Stomach smooth muscle (tissue), 2 donors: ENCODE data around the gene XPNPEP1.

Experiments
- H3K27ac ChIP-seq: one replicate; pipeline ENCODE4 v1.7.0; 2013; ENCODE audit warnings: mild to moderate bottlenecking, low read length, inconsistent platforms
- H3K27me3 ChIP-seq, 2 donors: one replicate each; pipeline ENCODE4 v1.7.0; 2013; ENCODE audit warnings: low read length in 2 of 2; ENCODE audit not compliant: insufficient read depth in 2 of 2, control insufficient read depth in 1 of 2
- H3K36me3 ChIP-seq, 2 donors: one replicate each; pipeline ENCODE4 v1.7.0; 2013; ENCODE audit warnings: low read length in 2 of 2; ENCODE audit not compliant: control insufficient read depth in 2 of 2, insufficient read depth in 2 of 2
- H3K4me1 ChIP-seq: one replicate; pipeline ENCODE4 v1.7.0; 2013; ENCODE audit warnings: low read length; ENCODE audit not compliant: control insufficient read depth, insufficient read depth
- H3K4me3 ChIP-seq, 2 donors: one replicate each; pipeline ENCODE4 v1.7.0; 2013; ENCODE audit warnings: low read length in 2 of 2
- H3K9ac ChIP-seq, 2 donors: one replicate each; pipeline ENCODE4 v1.7.0; 2013; ENCODE audit warnings: low read length in 2 of 2, mild to moderate bottlenecking in 1 of 2
- H3K9me3 ChIP-seq, 2 donors: one replicate each; pipeline ENCODE4 v1.7.0; 2013; ENCODE audit warnings: low read length in 2 of 2; ENCODE audit not compliant: control insufficient read depth in 2 of 2
- donor health status: healthy.
- donor health status: Pancreatic carcinoma.

XPNPEP1 gene

DNA sequence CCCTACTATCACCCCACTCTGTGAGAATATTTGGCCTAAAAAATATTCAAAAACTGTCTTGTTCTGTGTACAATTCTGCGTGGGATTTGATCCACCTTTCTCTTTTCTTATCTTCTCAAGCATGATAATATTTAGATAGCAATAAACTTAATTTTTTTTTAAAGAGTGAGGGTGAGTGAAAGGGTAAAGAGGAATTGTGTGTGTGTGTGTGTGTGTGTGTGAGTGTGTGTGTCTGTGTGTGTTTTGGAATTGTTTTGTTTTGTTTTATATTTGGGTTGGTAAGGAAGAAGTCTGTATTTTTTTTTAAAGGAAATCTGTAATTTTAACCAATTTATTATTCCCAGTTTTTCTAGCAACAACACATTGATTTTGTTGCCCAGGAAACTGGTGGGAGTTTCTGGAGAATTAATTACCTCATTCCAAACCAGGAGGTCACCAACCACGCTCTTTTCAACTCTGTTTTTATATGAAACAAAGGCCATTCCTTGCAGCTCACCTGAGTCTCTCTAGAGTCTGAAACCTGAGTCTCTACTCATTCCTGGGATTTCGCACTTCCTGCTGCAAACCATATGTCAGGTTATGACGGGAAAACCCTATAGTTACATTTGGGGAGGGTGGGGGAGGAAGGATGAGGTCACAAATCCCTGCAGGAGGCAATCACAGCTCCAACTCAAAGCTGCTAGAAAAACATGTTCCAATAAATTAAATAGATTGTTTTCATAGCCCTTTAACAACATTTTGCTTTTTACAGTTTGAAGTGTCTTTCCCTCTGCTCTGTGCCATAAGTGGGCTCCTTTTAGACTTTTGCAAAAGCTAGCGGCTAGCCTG lies 38.1 kb upstream of the XPNPEP1 start:
- peaks cover 9% of the 10 kb centered on the region for H3K4me1 ChIP-seq
- H3K27ac ChIP-seq, result no peak overlapping the region
- no peak overlapping the region for H3K4me3 ChIP-seq
- H3K36me3 ChIP-seq, result no peaks in the 10 kb centered on the region
- H3K27me3 ChIP-seq, result no peaks in the 10 kb centered on the region
- H3K9ac ChIP-seq, result no peak overlapping the region
- H3K9me3 ChIP-seq, result no peaks in the 10 kb centered on the region

- Histone ChIP-seq H3K27ac (no peak overlapping the region), H3K4me1 (peaks cover 3% of the 10 kb centered on the region)
Measured at GRCh38 chr10:109960682-109961081, 37.4 kb upstream of the XPNPEP1 start.

GRCh38 chr10:109959259-109960145 lies 36.2 kb upstream of the XPNPEP1 start:
- H3K27ac ChIP-seq, result no peak overlapping the region
- H3K4me1 ChIP-seq, result no peaks in the 10 kb centered on the region
- H3K9ac ChIP-seq, result no peak overlapping the region
- no peaks in the 10 kb centered on the region for H3K9me3 ChIP-seq
- H3K36me3 ChIP-seq, result no peaks in the 10 kb centered on the region
- H3K4me3 ChIP-seq, result no peak overlapping the region
- no peaks in the 10 kb centered on the region for H3K27me3 ChIP-seq

More at GRCh38 chr10:109960682-109961081, 37.4 kb upstream of the XPNPEP1 start:
- Histone ChIP-seq H3K4me3 (no peak overlapping the region), H3K9ac (no peak overlapping the region), H3K27me3 (no peaks in the 10 kb centered on the region), H3K36me3 (no peaks in the 10 kb centered on the region), H3K9me3 (no peaks in the 10 kb centered on the region)

- no peak overlapping the region for H3K4me3 ChIP-seq
- H3K36me3 ChIP-seq, result no peaks in the 10 kb centered on the region
- H3K27me3 ChIP-seq, result no peaks in the 10 kb centered on the region
- no peaks in the 10 kb centered on the region for H3K4me1 ChIP-seq
- H3K9me3 ChIP-seq, result no peaks in the 10 kb centered on the region
- no peak overlapping the region for H3K9ac ChIP-seq
- no peak overlapping the region for H3K27ac ChIP-seq
Measured at GRCh38 chr10:109958059-109958458, 34.7 kb upstream of the XPNPEP1 start.

GRCh38 chr10:109957092-109957797 lies 33.9 kb upstream of the XPNPEP1 start:
- H3K9me3 ChIP-seq, result no peaks in the 10 kb centered on the region
- H3K27me3 ChIP-seq, result no peaks in the 10 kb centered on the region
- no peak overlapping the region for H3K4me3 ChIP-seq
- H3K36me3 ChIP-seq, result no peaks in the 10 kb centered on the region
- no peak overlapping the region for H3K9ac ChIP-seq
- H3K27ac ChIP-seq, result no peak overlapping the region
- H3K4me1 ChIP-seq, result no peaks in the 10 kb centered on the region

GRCh38 chr10:109956454-109957091 lies 33.3 kb upstream of the XPNPEP1 start:
- no peaks in the 10 kb centered on the region for H3K9me3 ChIP-seq
- H3K4me3 ChIP-seq, result no peak overlapping the region
- no peak overlapping the region for H3K27ac ChIP-seq
- no peak overlapping the region for H3K9ac ChIP-seq
- no peaks in the 10 kb centered on the region for H3K4me1 ChIP-seq
- H3K36me3 ChIP-seq, result no peaks in the 10 kb centered on the region
- no peaks in the 10 kb centered on the region for H3K27me3 ChIP-seq

- Histone ChIP-seq H3K27ac (no peak overlapping the region), H3K9me3 (no peaks in the 10 kb centered on the region), H3K4me3 (no peak overlapping the region), H3K4me1 (no peaks in the 10 kb centered on the region), H3K27me3 (no peaks in the 10 kb centered on the region), H3K36me3 (no peaks in the 10 kb centered on the region), H3K9ac (no peak overlapping the region)
Measured at GRCh38 chr10:109953766-109954165, 30.5 kb upstream of the XPNPEP1 start.

- Histone ChIP-seq H3K4me3 (no peak overlapping the region), H3K27ac (no peak overlapping the region), H3K4me1 (no peaks in the 10 kb centered on the region), H3K9ac (no peak overlapping the region), H3K27me3 (no peaks in the 10 kb centered on the region), H3K36me3 (no peaks in the 10 kb centered on the region), H3K9me3 (no peaks in the 10 kb centered on the region)
Measured at GRCh38 chr10:109952526-109952925, 29.2 kb upstream of the XPNPEP1 start.

- no peaks in the 10 kb centered on the region for H3K27me3 ChIP-seq
- no peak overlapping the region for H3K4me3 ChIP-seq
- H3K27ac ChIP-seq, result no peak overlapping the region
- no peaks in the 10 kb centered on the region for H3K9me3 ChIP-seq
- H3K4me1 ChIP-seq, result no peaks in the 10 kb centered on the region
- no peaks in the 10 kb centered on the region for H3K36me3 ChIP-seq
- H3K9ac ChIP-seq, result no peak overlapping the region
Measured at GRCh38 chr10:109947111-109947920, 24.0 kb upstream of the XPNPEP1 start.
